ENCODE data around the gene CCNK.

CCNK gene

GRCh38 chr14:99552021-99552553 lies 70.9 kb downstream of the CCNK start:
- DNase-seq (ENCODE audit: low read depth, low spot score) = no peak

GRCh38 chr14:99552572-99553216 lies 71.5 kb downstream of the CCNK start:
- no peak for DNase-seq (ENCODE audit: low read depth, low spot score)

- no peak for DNase-seq (ENCODE audit: low read depth, low spot score)
These were observed 73.0 kb downstream of the CCNK start for GRCh38 chr14:99554184-99554583.

- no peak for DNase-seq (ENCODE audit: low read depth, low spot score)
These were observed 73.7 kb downstream of the CCNK start for GRCh38 chr14:99554757-99555531.

DNA sequence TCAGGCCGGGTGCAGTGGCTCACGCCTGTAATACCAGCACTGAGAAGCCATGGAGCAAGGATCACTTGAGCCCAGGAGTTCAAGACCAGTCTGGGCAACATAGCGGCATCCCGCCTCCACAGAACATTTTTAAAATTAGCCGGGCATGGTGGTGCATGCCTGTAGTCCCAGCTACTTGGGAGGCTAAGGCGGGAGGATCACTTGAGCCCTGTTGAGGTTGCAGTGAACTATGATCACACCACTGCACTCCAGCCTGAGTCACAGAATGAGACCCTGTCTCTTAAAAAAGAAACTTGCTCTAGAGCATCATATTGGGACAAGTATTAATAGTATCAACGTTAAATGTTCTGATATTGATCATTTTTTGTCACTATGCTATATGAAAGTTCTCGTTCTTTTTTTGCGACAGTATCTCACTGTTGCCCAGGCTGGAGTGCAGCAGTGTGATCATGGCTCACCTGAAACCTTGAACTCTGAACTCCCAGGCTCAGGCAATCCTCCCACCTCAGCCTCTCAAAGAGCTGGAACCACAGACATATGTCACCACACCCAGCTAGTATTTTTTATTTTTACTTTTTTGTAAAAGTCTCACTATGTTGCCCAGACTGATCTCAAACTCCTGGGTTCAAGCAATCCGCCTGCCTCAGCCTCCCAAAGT lies 75.1 kb downstream of the CCNK start:
- no peak for DNase-seq (ENCODE audit: low read depth, low spot score)

DNA sequence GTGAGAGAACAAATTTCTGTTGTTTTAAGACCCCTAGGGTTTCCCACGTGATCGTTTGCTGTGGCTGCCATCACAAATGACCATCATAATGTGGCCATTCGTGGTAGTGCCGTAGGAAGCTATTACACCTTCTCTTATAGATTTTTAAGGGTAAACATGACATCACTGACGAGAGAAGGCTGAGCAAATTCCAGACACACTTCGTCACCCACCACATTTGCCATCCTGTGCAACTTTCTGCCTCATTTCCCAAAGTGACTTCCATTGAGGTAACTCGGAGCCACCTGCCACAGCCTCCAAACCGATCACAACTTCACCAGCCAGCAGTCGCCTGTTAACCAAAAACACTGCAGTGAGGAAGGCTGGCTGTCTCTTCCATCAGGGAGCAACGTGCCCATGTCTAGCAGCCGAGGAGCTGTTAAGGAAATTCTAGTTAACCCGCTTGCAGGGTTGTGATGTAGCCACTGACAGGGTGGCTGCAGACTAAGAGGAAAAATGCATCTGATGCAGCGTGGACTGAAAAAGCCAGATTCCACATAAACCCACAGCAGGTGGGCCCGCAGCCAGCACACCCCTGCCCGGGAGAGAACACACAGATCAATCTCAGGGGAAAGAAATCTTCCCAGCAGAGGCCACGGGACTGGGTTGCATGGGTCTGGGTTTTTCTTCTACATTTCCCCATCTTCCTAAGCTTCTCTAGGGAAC lies 78.2 kb downstream of the CCNK start:
- no peak for DNase-seq (ENCODE audit: low read depth, low spot score)

DNA sequence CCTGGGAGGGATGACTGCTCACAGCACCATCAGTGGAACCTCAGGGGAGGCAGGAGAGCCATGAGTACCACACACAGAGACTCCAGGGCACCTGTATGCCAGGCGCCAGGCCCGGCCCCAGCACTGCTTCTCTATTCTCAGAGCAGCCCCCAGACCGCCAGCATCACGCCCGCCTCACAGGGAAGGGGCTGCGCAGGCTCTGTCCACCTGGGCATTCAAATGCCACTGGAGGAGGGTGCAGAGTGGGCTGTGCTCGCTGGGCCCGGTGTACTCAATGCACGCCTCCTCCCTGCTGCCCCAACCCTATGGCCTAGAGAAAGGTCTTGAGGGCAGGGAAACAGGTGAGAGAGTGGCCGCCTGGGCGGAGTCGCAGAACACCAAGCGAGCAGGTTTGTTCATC lies 79.2 kb downstream of the CCNK start:
- no peak for DNase-seq (ENCODE audit: low read depth, low spot score)

GRCh38 chr14:99560922-99561683 lies 79.9 kb downstream of the CCNK start:
- DNase-seq (ENCODE audit: low read depth, low spot score) = no peak

DNA sequence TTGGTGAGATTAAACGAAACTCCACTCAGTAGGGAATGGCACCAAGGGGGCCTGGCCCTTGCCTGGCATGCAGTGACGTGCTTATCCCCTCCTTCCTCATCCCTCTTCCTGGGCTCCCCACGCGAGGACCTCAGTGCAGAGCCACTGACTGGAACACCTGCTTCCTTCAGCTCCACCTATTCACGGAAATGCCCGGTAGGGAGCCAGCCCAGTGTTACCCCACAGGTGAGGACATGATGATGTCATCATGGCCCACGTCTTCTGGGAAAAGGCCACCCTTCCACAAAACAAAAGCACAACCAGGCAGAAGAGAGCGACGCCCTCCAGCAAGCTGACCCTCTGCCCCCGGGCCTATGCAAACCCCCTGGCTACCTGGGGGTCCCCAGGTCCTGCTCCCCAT lies 80.7 kb downstream of the CCNK start:
- DNase-seq (ENCODE audit: low read depth, low spot score) = no peak
